ENCODE data around the gene BCR. TPM values are rescaled to one million over a fixed set of nuclear protein-coding genes. Genes with fewer than 3 reads are reported as not detected.

Gene BCR
- total RNA-seq, 2 experiments from 2014 or later, result 42.2 to 51.3 TPM

DNA sequence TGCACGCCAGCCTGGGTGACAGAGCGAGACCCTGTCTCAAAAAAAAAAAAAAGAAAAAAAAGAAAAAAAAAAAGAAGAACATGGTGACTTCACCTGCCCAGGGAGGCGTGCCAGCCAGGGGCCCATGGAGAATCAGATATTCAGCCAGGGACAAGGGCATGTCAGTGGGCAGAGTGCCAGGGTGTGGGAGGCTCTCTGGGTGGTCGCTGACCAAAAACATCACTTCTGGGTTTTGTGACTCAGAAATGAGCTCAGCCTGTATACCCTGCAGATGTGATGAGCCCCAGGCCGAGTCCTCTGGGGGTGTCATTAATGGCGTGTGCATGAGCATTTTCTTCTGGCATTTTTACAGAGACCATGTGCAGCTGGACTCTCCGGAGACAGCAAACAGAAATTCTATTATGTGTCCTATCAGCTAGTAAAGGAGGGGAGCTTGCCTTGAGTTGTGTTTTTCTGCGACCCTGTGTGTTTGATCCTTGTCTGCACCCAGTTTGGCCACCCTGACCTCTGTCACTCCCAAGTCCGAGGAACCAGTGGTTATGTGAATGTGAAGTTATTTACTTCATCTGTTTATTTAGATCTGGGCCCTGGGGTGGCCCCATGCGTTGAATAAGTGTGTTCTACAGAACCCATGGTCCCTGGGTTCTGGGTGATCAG, 53.6 kb downstream of the BCR start:
- ChIA-PET CTCF (ENCODE audit: unreplicated experiment) (no interaction called here), POLR2A (no interaction called here)
- H2AFZ ChIP-seq (ENCODE audit: low read length), result no peak overlapping the region
- H3K4me3 ChIP-seq (ENCODE audit: low read depth, low read length, poor library complexity, severe bottlenecking), result no peak overlapping the region
- peaks cover 9% of the 10 kb centered on the region for H3K9me3 ChIP-seq (ENCODE audit: low read length)
- peaks cover 23% of the 10 kb centered on the region for H3K36me3 ChIP-seq (ENCODE audit: insufficient read depth, low read length)
- TF ChIP-seq CTCF (conservative IDR thresholded peaks at IDR 0.05; ENCODE audit: low read length) (no peak), EZH2phosphoT487 (IDR thresholded peaks at IDR 0.05; ENCODE audit: borderline replicate concordance, low read depth, low read length) (no peak)
- no peak for DNase-seq (ENCODE audit: low spot score)
- peaks cover 8% of the 10 kb centered on the region; the same call in 1 of the 2 replicates for H3K79me2 ChIP-seq (ENCODE audit: insufficient read depth, low read depth, low read length)
- no peak overlapping the region for H3K4me2 ChIP-seq (ENCODE audit: low read length)
- no peaks in the 10 kb centered on the region for H3K9me2 ChIP-seq (ENCODE audit: insufficient read depth, low read length)
- H3K4me1 ChIP-seq (ENCODE audit: insufficient read depth, low read length, poor library complexity, severe bottlenecking), result no peaks in the 10 kb centered on the region
- H3K27ac ChIP-seq (ENCODE audit: low read depth, low read length, poor library complexity, severe bottlenecking), result no peak overlapping the region
- no TSS peak for BruUV-seq (replicated peaks)
- intact Hi-C loops (cut with micrococcal nuclease; ENCODE audit: unreplicated experiment), result no loop called here
- H4K20me1 ChIP-seq (ENCODE audit: insufficient read depth, low read length), result no peaks in the 10 kb centered on the region

DNA sequence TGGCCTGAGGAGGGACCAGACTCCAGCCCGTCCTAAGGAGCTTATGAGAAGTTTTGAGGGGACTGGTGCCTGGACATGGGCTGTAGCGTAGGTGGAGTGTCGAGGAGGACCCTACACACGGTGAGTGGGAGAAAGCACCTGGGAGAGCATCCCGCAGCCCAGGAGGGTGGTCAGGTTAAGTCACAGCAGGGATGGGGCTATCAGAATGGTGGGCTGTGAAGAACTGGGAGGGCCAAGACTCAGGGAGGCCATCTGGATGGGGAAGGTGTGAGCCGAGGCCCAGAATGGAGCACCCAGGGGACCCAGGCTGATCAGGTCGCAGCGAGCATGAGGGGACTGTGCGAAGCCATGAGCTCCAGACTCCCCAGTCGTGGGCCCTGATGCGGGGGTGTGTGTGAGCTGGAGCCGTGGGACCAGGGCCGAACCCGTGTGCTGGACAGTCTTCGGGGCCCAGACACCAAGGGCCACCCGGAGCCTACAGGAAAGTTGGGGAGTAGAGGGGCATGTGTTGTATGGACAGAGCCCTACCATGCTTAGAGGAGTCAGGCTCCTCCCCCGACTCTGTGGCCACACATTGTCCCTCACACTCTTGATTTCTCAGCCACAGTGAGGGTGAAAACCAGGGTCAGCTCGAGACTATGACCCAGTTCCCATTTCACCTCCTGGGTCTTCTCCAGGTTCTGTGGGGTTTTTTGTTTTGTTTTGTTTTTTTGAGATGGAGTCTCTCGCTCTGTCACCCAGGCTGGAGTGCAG, 54.3 kb downstream of the BCR start:
- H3K4me1 ChIP-seq (ENCODE audit: insufficient read depth, low read length, poor library complexity, severe bottlenecking), result no peaks in the 10 kb centered on the region
- no peak for DNase-seq (ENCODE audit: low spot score)
- peaks cover 3% of the 10 kb centered on the region; the same call in 1 of the 2 replicates for H3K9me3 ChIP-seq (ENCODE audit: low read length)
- ChIA-PET CTCF (ENCODE audit: unreplicated experiment) (no interaction called here), POLR2A (no interaction called here)
- intact Hi-C loops (cut with micrococcal nuclease; ENCODE audit: unreplicated experiment), result no loop called here
- no peak for TF ChIP-seq EZH2phosphoT487 (IDR thresholded peaks at IDR 0.05; ENCODE audit: borderline replicate concordance, low read depth, low read length)
- no peak for TF ChIP-seq CTCF (conservative IDR thresholded peaks at IDR 0.05; ENCODE audit: low read length)
- H3K36me3 ChIP-seq (ENCODE audit: insufficient read depth, low read length), result peaks cover 23% of the 10 kb centered on the region
- no peaks in the 10 kb centered on the region for H3K9me2 ChIP-seq (ENCODE audit: insufficient read depth, low read length)
- no peak overlapping the region for H3K4me3 ChIP-seq (ENCODE audit: low read depth, low read length, poor library complexity, severe bottlenecking)
- no peak overlapping the region for H3K27ac ChIP-seq (ENCODE audit: low read depth, low read length, poor library complexity, severe bottlenecking)
- no TSS peak for BruUV-seq (replicated peaks)
- H3K4me2 ChIP-seq (ENCODE audit: low read length), result no peak overlapping the region
- no peak overlapping the region for H2AFZ ChIP-seq (ENCODE audit: low read length)
- peaks cover under 1% of the 10 kb centered on the region; the same call in 1 of the 2 replicates for H3K79me2 ChIP-seq (ENCODE audit: insufficient read depth, low read depth, low read length)
- H4K20me1 ChIP-seq (ENCODE audit: insufficient read depth, low read length), result no peaks in the 10 kb centered on the region

- ChIA-PET CTCF (ENCODE audit: unreplicated experiment) (interaction anchor here (0.6 kb wide), 1 partner anchor 18 kb away, joined by 3 read pairs; no protein-coding TSS in a partner anchor), POLR2A (no interaction called here)
- intact Hi-C loops (cut with micrococcal nuclease; ENCODE audit: unreplicated experiment), result no loop called here
- no peak overlapping the region for H3K27ac ChIP-seq (ENCODE audit: low read depth, low read length, poor library complexity, severe bottlenecking)
- H4K20me1 ChIP-seq (ENCODE audit: insufficient read depth, low read length), result no peaks in the 10 kb centered on the region
- no peaks in the 10 kb centered on the region for H3K9me2 ChIP-seq (ENCODE audit: insufficient read depth, low read length)
- peaks cover 15% of the 10 kb centered on the region for H3K36me3 ChIP-seq (ENCODE audit: insufficient read depth, low read length)
- H3K4me2 ChIP-seq (ENCODE audit: low read length), result no peak overlapping the region
- TF ChIP-seq EZH2phosphoT487 (IDR thresholded peaks at IDR 0.05; ENCODE audit: borderline replicate concordance, low read depth, low read length), result no peak
- no peak for TF ChIP-seq CTCF (conservative IDR thresholded peaks at IDR 0.05; ENCODE audit: low read length)
- H2AFZ ChIP-seq (ENCODE audit: low read length), result no peak overlapping the region
- H3K4me1 ChIP-seq (ENCODE audit: insufficient read depth, low read length, poor library complexity, severe bottlenecking), result peaks cover under 1% of the 10 kb centered on the region
- no TSS peak for BruUV-seq (replicated peaks)
- no peak overlapping the region for H3K4me3 ChIP-seq (ENCODE audit: low read depth, low read length, poor library complexity, severe bottlenecking)
- no peaks in the 10 kb centered on the region for H3K9me3 ChIP-seq (ENCODE audit: low read length)
- no peaks in the 10 kb centered on the region for H3K79me2 ChIP-seq (ENCODE audit: insufficient read depth, low read depth, low read length)
- DNase-seq (ENCODE audit: low spot score), result no peak
These were observed 55.1 kb downstream of the BCR start for GRCh38 chr22:23235425-23235824.
